GM12873 (cell line): Measurements from ENCODE around the gene CXXC5.

Source experiments
- TF ChIP-seq, protein P1 (sequence below): IDR thresholded peaks from 2 replicates; pipeline ENCODE4 v1.5.1; 2012; ENCODE audit warnings: low read depth, mild to moderate bottlenecking, moderate library complexity, low read length, control low read depth; ENCODE audit not compliant: insufficient read depth; ENCODE audit errors: missing control alignments

The CXXC5 gene

DNA sequence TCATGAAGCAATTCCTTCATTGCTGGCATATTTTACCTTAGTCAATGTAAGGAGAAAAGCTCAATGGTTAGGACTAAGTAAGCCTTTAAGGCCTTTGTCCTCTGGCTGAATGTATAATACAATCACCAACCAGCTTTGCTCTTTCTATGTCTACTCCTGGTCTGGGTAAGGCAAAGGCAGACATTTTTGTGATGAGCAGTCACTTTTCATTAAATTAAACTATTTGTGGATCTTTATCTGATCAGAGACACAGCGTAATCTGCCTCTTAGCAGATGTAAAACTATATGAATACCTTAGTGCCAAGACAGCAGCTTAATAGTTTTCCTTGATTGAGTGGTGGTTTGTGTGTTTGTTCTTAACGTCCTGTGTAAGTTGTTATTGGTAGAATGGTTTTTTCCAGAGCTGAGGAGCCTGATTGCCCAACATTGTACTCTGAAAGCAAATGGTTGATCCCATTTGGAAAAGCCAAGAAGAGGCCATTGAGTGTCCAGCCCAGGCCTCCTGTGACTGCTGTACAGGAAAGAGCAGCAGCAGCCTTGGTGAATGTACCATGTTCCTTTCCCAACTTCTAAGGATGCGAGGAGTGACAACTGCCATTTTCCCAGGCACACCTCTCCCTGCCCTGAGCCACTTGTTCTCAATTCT is 16.5 kb upstream of the CXXC5 start:
- TF ChIP-seq, protein P1, sequence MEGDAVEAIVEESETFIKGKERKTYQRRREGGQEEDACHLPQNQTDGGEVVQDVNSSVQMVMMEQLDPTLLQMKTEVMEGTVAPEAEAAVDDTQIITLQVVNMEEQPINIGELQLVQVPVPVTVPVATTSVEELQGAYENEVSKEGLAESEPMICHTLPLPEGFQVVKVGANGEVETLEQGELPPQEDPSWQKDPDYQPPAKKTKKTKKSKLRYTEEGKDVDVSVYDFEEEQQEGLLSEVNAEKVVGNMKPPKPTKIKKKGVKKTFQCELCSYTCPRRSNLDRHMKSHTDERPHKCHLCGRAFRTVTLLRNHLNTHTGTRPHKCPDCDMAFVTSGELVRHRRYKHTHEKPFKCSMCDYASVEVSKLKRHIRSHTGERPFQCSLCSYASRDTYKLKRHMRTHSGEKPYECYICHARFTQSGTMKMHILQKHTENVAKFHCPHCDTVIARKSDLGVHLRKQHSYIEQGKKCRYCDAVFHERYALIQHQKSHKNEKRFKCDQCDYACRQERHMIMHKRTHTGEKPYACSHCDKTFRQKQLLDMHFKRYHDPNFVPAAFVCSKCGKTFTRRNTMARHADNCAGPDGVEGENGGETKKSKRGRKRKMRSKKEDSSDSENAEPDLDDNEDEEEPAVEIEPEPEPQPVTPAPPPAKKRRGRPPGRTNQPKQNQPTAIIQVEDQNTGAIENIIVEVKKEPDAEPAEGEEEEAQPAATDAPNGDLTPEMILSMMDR: no peak

DNA sequence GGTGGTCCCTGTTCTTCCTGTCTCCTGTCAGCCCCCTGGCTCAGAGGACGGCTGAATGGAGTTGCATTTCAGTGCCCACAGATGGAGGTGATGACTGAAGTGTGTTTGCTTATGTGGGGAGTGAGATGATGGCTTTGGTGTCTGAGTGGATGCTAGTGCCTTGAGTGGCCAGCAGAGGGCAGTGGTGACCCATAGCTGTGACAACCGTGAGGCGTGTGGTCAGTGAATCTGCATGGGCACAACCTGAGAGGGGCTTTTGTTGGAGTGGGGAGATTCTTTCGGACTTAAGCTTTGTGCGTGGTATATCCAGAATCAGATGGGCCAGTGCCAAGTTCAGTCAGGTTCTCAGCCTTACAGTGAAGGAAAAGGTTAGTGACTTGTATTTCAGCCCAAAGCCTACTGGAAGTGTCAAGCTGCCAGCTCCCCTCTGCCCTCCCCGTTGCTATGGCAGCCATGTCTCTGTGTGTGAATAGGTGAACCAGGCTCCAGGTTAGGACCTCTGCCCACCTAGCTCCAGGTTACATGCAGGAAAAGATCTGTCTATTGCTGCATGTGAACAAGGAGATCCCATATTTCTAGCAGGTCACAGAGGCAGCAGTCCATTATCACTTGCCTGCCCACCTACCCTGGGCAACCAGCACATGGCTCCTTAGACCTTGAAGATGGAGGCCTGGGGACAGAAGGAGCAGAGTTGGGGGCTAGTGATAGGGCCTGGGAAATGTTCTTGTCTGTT is 14.7 kb upstream of the CXXC5 start:
- TF ChIP-seq, protein P1: peak; percentile 100

DNA sequence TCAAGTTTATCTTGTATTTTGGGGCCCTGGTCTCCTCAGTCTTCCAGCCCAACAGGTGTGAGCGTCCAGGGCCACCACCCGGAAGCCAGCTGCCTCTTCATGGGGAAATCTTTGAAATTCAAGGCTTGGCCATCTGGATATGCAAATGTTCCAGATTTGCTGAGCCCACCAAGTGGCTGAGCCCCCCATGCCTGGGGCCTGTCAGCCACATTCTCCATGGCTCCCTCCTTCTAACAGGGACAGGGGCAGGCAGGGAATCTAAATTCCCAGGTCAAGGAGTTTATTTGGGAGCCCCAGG is 14.2 kb upstream of the CXXC5 start:
- TF ChIP-seq, protein P1: no peak

DNA sequence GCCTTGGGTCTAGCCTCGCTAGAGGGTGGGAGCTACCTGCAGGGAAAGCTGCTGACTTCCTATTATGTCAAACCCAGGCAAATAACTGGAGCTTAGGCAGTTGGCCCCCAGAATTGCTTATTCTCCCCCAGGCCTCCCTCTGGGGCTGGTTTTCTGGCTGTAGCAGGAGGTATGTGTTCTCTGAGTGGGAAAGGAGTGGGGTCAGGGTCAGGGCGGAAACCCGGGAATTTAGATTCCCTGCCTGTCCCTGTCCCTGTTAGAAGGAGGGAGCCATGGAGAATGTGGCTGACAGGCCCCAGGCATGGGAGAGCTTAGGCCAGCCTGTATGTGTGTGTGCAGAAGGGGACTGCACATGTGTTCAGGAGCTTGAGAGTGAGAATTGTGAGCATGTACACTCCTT is 13.6 kb upstream of the CXXC5 start:
- TF ChIP-seq, protein P1: no peak

DNA sequence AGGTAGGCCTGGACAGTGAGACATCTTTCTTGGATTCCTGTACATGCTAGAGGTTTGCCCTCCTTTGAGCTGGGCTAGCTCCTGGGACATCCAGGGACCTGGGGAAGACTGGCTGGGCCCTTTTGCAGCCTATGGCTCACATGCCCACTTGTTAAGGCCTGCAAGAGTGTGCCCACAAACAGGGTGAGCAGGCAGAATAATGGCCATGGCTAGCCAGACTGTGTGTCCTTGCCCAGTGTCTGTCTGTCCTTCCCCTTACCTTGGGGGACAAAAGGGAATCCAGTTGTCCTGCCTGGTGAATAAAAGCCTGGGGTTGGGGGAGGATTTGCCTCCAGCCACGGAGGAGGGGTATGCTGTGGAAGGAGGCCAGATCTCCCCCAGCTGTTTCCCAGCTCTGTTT is 13.0 kb upstream of the CXXC5 start:
- TF ChIP-seq, protein P1: no peak

DNA sequence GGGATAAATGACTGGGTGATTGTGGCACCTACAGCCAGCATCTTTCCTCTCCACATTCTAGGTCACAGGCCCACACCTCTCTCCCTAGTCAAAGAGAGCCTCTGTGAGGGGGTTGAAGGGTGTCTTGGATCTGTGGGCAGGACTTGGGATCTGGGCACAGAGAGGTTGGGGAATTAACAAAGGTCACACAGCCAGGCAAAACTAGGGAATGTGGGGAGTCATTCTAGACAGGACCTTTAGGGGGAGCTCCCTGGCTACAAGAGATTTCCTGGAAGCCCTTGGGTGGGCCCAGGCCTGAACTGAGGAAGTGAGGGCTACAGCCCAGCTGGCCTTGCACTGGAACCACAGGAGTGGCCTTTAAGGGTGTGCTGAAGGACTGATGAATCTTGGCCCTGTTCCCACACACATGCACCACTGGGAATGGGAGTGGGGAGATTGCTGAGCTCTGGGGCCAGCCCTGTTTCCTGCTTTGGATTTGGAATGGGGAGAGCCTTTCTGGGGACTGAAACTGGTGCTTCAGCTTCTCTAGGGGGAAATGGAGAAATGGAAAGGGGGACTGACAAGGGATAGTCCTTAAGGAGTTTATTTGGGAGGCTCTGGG is 12.4 kb upstream of the CXXC5 start:
- TF ChIP-seq, protein P1: peak; percentile 82

DNA sequence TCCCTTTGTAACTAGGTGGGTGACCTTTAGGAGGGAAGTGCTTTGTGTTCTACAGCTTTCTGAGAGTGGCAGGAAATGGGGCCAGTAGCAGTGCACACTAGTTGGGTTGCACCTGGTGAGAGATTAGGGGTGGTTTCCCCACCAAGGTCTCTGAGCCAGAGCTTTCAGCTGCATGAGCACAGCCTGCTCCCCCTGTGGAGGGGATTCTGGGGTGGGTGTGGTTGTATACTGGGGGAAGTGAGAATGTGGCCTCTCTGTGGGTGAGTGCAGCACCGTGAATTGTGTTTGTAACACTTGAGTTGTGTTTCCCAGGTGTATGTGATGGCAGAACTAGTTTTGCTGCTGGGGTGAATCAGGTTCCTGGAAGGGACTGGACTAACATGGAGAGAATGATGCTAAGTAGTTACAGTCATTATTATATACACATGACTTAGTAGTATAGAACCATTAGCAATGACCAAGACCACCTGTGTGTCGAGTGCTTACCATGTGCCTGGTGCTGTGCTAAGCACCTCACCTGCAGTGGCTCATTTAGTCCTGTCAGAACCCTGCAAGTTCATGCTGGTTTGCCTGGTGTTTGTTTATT is 11.8 kb upstream of the CXXC5 start:
- TF ChIP-seq, protein P1: no peak
